ENCODE results near the gene ZNF287.
A peak's percentile ranks its signal among the peaks of the same experiment; 100 is the strongest.
"Not testable (repeated sequence)": the region's sequence is repeated elsewhere in the genome, so short reads cannot be mapped to it uniquely, and the experiment has no call there.

ZNF287 gene

DNA sequence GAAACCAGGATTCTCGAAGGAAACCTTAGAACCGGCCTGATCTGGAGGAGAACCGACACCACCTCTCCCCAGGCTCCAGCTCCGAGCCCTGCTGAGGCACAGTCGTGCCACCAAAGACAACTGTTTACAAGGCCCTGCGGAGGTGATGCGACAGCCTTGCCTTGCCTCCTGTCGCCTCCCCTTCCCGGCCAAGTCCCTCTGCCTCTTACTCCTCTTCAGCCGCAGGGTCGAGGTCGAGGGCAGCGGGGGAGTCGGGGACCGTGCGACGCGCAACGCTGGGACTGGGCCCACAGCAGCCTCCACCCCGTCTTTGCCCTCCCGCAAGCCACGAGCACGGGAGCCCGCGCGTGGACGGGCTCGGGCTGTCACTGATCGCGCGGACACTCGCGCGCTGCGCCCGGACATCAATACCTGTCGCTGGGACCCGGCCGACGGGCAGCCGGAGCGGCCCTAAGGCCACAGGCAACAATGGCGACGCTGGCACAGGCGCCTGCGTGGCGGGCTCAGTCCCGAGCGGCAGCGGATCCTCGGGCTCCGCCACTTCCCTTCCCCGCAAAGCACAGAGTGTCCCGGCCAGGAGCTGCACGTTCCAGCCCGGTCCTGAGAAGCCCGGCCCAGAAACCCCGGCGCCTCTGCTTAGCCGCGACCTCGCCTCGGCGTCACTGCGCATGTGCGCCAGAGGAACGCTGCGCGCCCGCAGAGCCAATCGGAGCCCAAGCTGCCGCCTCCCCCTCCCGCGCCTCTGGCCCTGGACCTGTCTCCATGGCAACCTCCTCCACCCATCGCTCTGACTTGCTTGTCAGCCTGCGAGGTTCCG is at the start of gene ZNF287:
Gene ZNF287, minus strand, starts transcription at position 664 of the 817 bp plus-strand sequence. CDS start 1,473 bp downstream, outside the sequence.
- peak; percentile 91 for DNase-seq (ENCODE audit: low read depth)

DNA sequence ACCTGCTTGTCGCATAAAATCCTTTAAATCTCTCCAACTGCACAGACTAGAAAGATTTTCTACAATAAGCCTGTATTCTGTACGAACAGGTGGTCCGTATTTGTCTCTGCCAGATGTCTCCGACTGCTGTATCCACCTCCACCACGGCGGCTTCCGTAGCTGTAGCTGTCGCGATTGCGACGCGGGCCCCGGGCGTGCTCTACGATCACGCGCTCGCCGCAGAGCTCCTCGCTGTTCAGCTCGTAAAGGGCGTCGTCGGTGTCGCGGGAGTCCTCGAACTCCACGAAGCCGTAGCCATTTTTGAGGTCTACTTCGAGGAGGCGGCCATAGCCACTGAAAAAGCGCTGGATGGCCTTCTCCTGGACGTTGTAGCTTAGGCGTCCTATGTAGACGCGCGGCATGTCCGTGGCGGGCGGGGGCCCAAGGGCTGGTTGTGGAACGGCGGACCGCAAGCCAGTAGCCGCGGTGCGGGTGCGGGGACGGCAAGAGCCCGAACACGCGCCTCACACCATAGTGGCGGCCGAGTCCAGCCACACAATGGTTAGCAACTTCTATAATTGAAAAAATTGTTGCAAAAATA is 48.6 kb upstream of the ZNF287 start:
- no peak for DNase-seq (ENCODE audit: low read depth)

GRCh38 chr17:16599537-16599936 is 30.5 kb upstream of the ZNF287 start:
- DNase-seq (ENCODE audit: low read depth), result no peak

DNA sequence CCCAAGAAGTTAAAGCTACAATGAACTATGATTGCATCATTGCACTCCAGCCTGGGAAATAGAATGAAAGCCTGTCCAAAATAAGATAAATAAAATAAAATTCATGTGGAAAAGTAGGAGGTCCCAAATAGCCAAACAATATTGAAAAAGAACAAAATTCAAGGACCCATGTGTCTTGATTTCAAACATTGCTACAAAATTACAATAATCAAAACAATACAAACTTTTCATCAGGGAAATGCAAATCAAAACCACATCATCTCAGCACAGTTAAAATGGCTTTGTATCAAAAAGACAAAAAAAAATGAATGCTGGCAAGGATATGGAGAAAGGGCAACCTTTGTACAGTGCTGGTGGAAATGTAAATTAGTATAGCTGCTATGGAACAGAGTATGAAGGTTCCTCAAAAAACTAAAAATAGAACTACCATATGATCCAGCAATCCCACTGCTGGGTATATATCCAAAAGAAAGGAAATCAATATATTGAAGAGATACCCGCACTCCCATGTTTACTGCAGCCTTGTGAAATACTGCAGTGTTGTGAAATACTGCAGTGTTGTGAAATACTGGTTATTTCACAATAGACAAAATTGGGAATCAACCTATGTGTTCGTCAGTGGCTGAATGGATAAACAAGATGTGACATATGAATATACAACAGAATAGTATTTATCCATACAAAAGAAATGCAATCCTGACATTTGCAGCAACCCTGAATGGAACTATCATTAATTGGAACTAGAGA is 24.5 kb upstream of the ZNF287 start:
- no peak for DNase-seq (ENCODE audit: low read depth)

GRCh38 chr17:16589097-16589969 is 20.3 kb upstream of the ZNF287 start:
- peak; percentile 86 for DNase-seq (ENCODE audit: low read depth)

DNA sequence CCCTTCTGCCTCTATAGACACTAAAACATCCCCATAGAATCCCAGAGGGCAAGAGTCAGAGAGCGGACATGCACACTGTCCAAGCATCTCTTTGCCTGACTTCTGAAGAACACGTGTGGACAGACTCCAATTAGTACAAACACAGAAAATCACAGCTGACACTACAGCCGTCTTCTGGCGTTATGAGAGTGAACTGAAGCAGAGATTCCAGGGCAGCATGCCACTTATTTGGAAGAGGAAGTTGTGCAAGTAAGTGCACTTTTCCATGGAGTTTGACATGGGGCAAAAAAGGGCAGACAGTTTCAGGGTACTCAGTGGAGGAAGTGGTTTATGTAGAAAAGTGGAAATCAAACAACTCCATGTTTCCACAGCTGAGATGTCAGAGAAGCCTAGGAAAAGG is 16.8 kb upstream of the ZNF287 start:
- peak; percentile 27 for DNase-seq (ENCODE audit: low read depth)

DNA sequence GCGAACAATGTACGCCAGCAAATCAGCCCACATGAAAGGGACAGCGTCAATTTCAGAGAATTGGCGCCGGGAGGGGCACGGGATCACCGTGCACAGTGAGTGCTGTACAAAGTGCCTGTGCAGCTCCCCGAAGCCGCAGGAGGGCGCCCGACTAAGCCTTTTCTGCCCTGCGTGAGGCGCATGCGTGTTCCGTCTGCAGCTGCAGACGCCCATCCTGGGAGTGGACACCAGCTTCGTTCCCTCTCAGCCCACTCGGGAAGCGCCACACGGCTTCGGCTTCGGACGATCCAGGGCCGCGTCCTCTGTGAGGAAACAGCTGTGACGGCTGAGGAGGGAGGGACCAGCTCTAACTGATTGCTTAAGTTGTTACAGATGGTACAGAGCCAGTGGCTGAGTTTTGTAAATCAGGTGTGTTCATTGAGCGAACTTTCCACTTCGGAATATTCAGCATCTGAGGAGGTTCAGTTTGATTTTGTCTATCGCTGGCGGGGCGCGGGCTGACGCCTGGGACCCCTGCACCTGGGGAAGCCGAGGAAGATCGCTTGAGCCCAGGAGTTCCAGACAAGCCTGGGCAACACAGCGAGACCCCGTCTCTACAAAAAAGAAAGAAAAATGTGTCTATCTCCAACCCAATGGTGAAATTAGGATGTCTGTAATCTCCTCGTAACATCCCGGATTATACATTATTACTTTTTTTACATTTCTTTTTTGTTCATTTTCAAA is 15.4 kb upstream of the ZNF287 start:
- peak; percentile 88 for DNase-seq (ENCODE audit: low read depth)

- DNase-seq (ENCODE audit: low read depth), result no peak
These were observed 14.8 kb upstream of the ZNF287 start for GRCh38 chr17:16583781-16584180.

DNA sequence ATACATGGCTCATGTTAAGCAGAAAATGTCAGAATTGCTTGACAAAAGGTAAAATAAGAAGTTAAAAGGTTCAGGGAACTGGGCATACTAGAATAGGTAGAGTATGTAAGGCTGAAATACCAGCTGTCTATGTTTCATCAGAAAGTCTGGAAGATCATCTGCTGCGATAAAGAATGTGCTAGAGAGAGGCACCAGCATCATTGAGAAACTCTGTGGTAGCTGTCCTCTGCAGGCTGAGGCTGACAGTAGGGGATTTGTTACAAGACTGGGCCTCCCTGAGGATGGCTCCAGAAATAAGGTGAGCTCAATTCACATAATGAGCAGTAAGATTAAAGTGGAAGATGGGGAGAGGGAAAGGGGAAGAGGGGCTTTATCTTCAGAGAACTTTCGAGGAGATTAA is 4.5 kb upstream of the ZNF287 start:
- DNase-seq (ENCODE audit: low read depth), result no peak

GRCh38 chr17:16569358-16569712 is 331 bp upstream of the ZNF287 start:
- no peak for DNase-seq (ENCODE audit: low read depth)

- no peak for DNase-seq (ENCODE audit: low read depth)
These were observed 16.4 kb downstream of the ZNF287 start for GRCh38 chr17:16552637-16553045.

DNA sequence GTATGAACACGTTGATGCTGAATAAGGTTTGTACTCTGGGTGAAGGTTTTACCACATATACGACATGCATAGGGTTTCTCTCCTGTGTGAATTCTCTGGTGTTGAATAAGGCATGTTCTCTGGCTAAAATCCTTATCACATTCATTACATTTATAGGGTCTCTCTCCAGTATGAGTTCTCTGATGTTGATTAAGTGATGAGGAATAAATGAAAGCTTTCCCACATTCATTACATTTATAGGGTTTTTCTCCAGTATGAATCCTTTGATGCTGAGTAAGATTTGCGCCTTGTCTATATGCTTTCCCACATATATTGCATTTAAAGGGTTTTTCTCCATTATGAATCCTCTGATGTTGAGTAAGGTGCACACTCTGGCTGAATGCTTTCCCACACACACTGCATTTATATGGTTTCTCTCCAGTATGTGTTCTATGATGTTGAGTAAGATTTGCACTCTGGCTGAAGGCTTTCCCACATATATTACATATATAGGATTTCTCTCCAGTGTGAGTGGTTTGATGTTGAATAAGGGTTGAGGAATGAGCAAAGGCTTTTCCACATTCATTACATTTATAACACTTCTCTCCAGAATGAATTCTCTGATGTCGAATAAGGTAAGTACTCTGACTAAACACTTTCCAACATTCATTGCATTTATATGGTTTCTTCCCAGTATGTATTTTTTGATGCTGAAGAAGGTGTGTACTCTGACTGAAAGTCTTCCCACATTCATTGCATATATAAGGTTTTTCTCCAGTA is 16.9 kb downstream of the ZNF287 start:
- DNase-seq (ENCODE audit: low read depth), result no peak

DNA sequence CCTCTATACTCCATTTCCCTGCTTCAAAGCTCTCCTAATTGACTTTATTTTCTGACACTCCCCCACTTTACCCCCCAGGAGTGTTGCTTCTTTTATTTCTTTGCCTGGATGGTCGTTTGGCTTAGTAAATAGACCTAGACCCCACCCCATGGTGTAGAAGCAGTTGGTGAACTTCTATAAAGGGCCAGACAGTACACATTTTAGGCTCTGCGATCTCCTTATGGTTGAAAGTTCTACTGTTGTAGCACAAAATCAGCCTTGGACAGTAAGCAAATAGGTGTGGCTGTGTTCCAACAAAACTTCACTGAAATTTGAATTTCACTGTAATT is 31.9 kb downstream of the ZNF287 start:
- no peak for DNase-seq (ENCODE audit: low read depth)

DNA sequence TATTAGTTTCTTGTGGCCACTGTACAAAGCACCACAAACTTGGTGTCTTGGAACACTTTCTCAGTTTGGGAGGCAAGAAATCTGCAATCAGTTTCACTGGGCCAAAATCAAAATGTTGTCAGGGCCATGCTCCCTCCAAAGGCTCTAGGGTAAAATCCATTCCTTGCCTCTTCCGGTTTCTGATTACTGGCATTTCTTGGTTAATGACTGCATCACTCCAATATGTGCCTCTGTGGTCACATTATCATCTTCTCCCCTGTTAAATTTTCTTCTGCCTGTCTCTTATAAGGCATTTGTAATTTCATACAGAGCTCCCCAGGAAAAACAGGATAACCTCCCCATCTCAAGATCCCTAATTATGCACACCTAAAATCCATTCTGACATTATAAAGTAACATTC is 34.8 kb downstream of the ZNF287 start:
- peak; percentile 31 for DNase-seq (ENCODE audit: low read depth)

GRCh38 chr17:16529906-16530305 is 39.1 kb downstream of the ZNF287 start:
- no peak for DNase-seq (ENCODE audit: low read depth)

- no peak for DNase-seq (ENCODE audit: low read depth)
These were observed 41.7 kb downstream of the ZNF287 start for GRCh38 chr17:16527298-16527697.

DNA sequence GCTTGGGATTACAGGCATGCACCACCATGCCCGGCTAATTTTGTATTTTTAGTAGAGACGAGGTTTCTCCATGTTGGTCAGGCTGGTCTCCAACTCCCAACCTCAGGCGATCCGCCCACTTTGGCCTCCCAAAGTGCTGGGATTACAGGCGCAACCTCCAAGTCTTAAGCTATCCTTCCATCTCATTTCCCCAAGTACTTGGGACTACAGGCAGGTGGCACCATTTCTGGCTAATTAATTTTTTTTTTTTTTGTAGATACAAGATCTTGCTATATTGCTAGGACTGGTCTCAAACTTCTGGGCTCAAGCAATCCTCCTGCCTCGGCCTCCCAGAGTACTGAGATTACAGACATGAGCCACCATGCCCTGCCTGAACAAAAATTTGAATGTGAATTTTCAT is 43.4 kb downstream of the ZNF287 start:
- not testable (repeated sequence) for DNase-seq (ENCODE audit: low read depth)

- DNase-seq (ENCODE audit: low read depth), result peak; percentile 90
These were observed 47.8 kb downstream of the ZNF287 start for GRCh38 chr17:16521070-16521727.

- no peak for DNase-seq (ENCODE audit: low read depth)
These were observed 50.0 kb downstream of the ZNF287 start for GRCh38 chr17:16519021-16519420.

DNA sequence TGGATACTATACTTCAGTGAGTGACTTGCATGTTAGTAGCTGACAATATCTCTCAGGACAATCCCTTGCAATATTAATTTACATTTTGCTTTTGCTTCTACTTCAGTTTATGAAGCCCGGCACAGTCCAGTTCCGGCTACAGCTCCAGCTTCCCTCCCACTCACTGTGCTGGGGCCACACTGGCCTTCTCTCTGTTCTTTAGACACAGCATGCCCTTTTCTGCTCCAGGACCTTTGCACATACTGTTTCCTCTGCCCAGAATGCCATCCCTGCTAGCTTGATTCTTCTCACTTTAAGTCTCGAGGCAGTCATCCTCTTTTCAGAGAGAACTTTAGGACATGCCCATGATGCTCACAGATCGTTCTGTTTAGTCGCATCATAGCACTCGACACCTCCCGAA is 51.5 kb downstream of the ZNF287 start:
- DNase-seq (ENCODE audit: low read depth), result no peak
